K562 (cell line): Measurements from ENCODE around the gene TMEM267. TPM values are rescaled to one million over a fixed set of nuclear protein-coding genes. Genes with fewer than 3 reads are reported as not detected.

Source experiments
- DACH1 ChIP-seq: fragments of 450-650 bp; IDR thresholded peaks from 2 replicates; pipeline ENCODE4 v1.6.1; 2018; ENCODE audit not compliant: partially characterized antibody
- DLX4 ChIP-seq: fragments of 250-450 bp; sonication (Bioruptor Pico); IDR thresholded peaks from 2 replicates; pipeline ENCODE4 v1.6.1; 2021; ENCODE audit warnings: mild to moderate bottlenecking
- FOXJ3 ChIP-seq: sonication (generic); formaldehyde crosslinking; IDR thresholded peaks from 2 replicates; pipeline ENCODE4 v1.4.0; 2020; ENCODE audit warnings: mild to moderate bottlenecking, missing genetic modification reagents
- FOXM1 ChIP-seq, 2 experiments: fragments of 450-650 bp in 1 of 2; sonication (generic) in 1 of 2; formaldehyde crosslinking in 1 of 2; IDR thresholded peaks; 2 replicates each; pipeline versions ENCODE4 v1.6.1 to v1.9.0; 2017 to 2022; ENCODE audit warnings: low read depth in 2 of 2, mild to moderate bottlenecking in 2 of 2, missing genetic modification reagents in 1 of 2, moderate library complexity in 1 of 2
- HOMEZ ChIP-seq: fragments of 250-450 bp; sonication (Bioruptor Pico); IDR thresholded peaks from 2 replicates; pipeline ENCODE4 v1.4.0; 2020; ENCODE audit warnings: mild to moderate bottlenecking, moderate library complexity
- ID3 ChIP-seq, 2 experiments: fragments of 250-450 bp in 1 of 2; fragments of 450-650 bp in 1 of 2; sonication (Bioruptor Pico) in 1 of 2; IDR thresholded peaks; 2 replicates each; pipeline versions ENCODE4 v1.6.1 to v1.8.0; 2016 to 2021; ENCODE audit warnings: mild to moderate bottlenecking in 2 of 2, moderate library complexity in 2 of 2, missing compliant biosample characterization in 1 of 2, missing genetic modification characterization in 1 of 2
- PHB2 ChIP-seq: fragments of 450-650 bp; IDR thresholded peaks from 2 replicates; pipeline ENCODE4 v1.6.1; 2017; ENCODE audit warnings: low read depth
- SMARCC2 ChIP-seq: fragments of 450-650 bp; IDR thresholded peaks from 2 replicates; pipeline ENCODE4 v1.6.1; 2017; ENCODE audit warnings: antibody characterized with exemption, moderate library complexity, mild to moderate bottlenecking, low read depth
- SP2 ChIP-seq: IDR thresholded peaks from 2 replicates; pipeline ENCODE4 v1.6.1; 2011; ENCODE audit warnings: mild to moderate bottlenecking, low read depth, low read length, moderate library complexity; ENCODE audit not compliant: poor library complexity, severe bottlenecking; ENCODE audit errors: extremely low read depth
- TAL1 ChIP-seq: fragments of 450-650 bp; IDR thresholded peaks from 2 replicates; pipeline ENCODE4 v1.6.1; 2016; ENCODE audit warnings: mild to moderate bottlenecking
- XRCC3 ChIP-seq: fragments of 450-650 bp; IDR thresholded peaks from 2 replicates; pipeline ENCODE4 v1.6.1; 2017; ENCODE audit warnings: mild to moderate bottlenecking, moderate library complexity
- ZBTB2 ChIP-seq: fragments of 450-650 bp; IDR thresholded peaks from 2 replicates; pipeline ENCODE4 v1.6.1; 2016; ENCODE audit warnings: antibody characterized with exemption
- ZC3H4 ChIP-seq: sonication (generic); formaldehyde crosslinking; IDR thresholded peaks from 2 replicates; pipeline ENCODE4 v1.9.0; 2021; ENCODE audit warnings: missing genetic modification reagents, borderline replicate concordance
- ZNF263 ChIP-seq: sonication (generic); formaldehyde crosslinking; IDR thresholded peaks from 2 replicates; pipeline ENCODE4 v1.8.0; 2022; ENCODE audit warnings: mild to moderate bottlenecking, missing genetic modification reagents, borderline replicate concordance
- ZNF280B ChIP-seq: fragments of 250-450 bp; sonication (Bioruptor Pico); IDR thresholded peaks from 2 replicates; pipeline ENCODE4 v1.5.1; 2021; ENCODE audit warnings: mild to moderate bottlenecking
- ZNF436 ChIP-seq: fragments of 250-450, 450-650 bp; sonication (Bioruptor Pico); formaldehyde crosslinking; IDR thresholded peaks from 2 replicates; pipeline ENCODE4 v1.7.0; 2020; ENCODE audit warnings: mild to moderate bottlenecking
- ZNF589 ChIP-seq: fragments of 200-800 bp; sonication (Bioruptor generic); IDR thresholded peaks from 2 replicates; pipeline ENCODE4 v1.6.1; 2016; ENCODE audit warnings: low read depth, missing genetic modification characterization, missing compliant biosample characterization
- ZNF699 ChIP-seq: fragments of 250-450 bp; sonication (Bioruptor Pico); IDR thresholded peaks from 2 replicates; pipeline ENCODE4 v1.8.0; 2021; ENCODE audit warnings: mild to moderate bottlenecking, moderate library complexity; ENCODE audit not compliant: insufficient replicate concordance
- ZNF778 ChIP-seq: fragments of 450-650 bp; formaldehyde crosslinking; IDR thresholded peaks from 2 replicates; pipeline ENCODE4 v1.4.0; 2020; ENCODE audit warnings: mild to moderate bottlenecking, moderate library complexity
- ZNF785 ChIP-seq: fragments of 250-450 bp; sonication (Bioruptor Pico); IDR thresholded peaks from 2 replicates; pipeline ENCODE4 v1.4.0; 2020; ENCODE audit warnings: mild to moderate bottlenecking
- polyA plus RNA-seq, 8 experiments: library from polyadenylated mRNA; depleted of rRNA in 4 of 8; stranded (reverse) in 5 of 8; unstranded in 3 of 8; fragments of >200 nt; fragmentation: Nextera tagmentation in 2 of 8; fragmentation: Illumina TruSeq in 1 of 8; extraction: Ambion mirVana in 2 of 8; extraction: Trizol in 1 of 8; gene quantifications; 2 replicates each; pipeline versions ENCODE4 v1.2.1 to v1.2.3, GENCODE V29; 2011 to 2014; ENCODE audit warnings: inconsistent platforms in 1 of 8, missing spikeins in 1 of 8
- total RNA-seq, 7 experiments: library from RNA; depleted of rRNA in 6 of 7; stranded (reverse); fragments of >200 nt in 6 of 7; fragmentation: Illumina TruSeq in 2 of 7; extraction: Trizol in 2 of 7; gene quantifications; 2 replicates each; pipeline versions ENCODE4 v1.2.1 to v1.2.3, GENCODE V29; 2011 to 2021; ENCODE audit warnings: low replicate concordance in 1 of 7

The TMEM267 gene
- total and polyA plus RNA-seq, 9 of the 15 experiments (the other 6 are each of a cell fraction or from before 2014, with no cell fraction given) = 8.1 to 61.1 (median 17.8) TPM

GRCh38 chr5:43514816-43515677, 31.4 kb upstream of the TMEM267 start, which contains the start of gene C5orf34 (continued):
- TF ChIP-seq ZNF280B (CRISPR knock-in tag) = no peak
- TF ChIP-seq SMARCC2 = 0 out of 2 replicates have a peak, but pooled peaks have one; percentile 22
- no peak for TF ChIP-seq ZNF436
- TF ChIP-seq ZBTB2 = 0 out of 2 replicates have a peak, but pooled peaks have one; percentile 9
- no peak for TF ChIP-seq ZNF778
- peak; percentile 88 for TF ChIP-seq SP2
- no peak for TF ChIP-seq DACH1
- no peak for TF ChIP-seq ZNF785 (CRISPR knock-in tag)
- TF ChIP-seq ID3 (CRISPR knock-in tag; IDR thresholded peaks at IDR 0.05) = no peak
- TF ChIP-seq ID3 (tag; IDR thresholded peaks at IDR 0.05) = no peak
- no peak for TF ChIP-seq DLX4
- TF ChIP-seq FOXJ3 (CRISPR knock-in tag) = no peak
- no peak; the same call in 1 of the 2 replicates for TF ChIP-seq ZNF263 (CRISPR knock-in tag)
- TF ChIP-seq ZNF699 (CRISPR knock-in tag) = no peak
- TF ChIP-seq TAL1 = no peak
- no peak for TF ChIP-seq XRCC3
- TF ChIP-seq HOMEZ (CRISPR knock-in tag) = no peak
- no peak for TF ChIP-seq ZC3H4 (CRISPR knock-in tag)
- TF ChIP-seq PHB2 = no peak
- peak; percentile 53 for TF ChIP-seq FOXM1 (IDR thresholded peaks at IDR 0.05; ENCODE audit: low read depth)
- peak; percentile 79; the same call in 1 of the 2 replicates for TF ChIP-seq FOXM1 (CRISPR knock-in tag; IDR thresholded peaks at IDR 0.05; ENCODE audit: low read depth)
- peak; percentile 66; the same call in 1 of the 2 replicates for TF ChIP-seq ZNF589 (CRISPR knock-in tag)
